Neuronal stem cell (in vitro differentiated cells): ENCODE data around the gene CNNM1.

Source experiments
- DNase-seq: peaks from one replicate; pipeline ENCODE4 v3.0.0-alpha.2; 2013; ENCODE audit warnings: low spot score
- H2AFZ ChIP-seq: one replicate; pipeline ENCODE4 v1.6.1; 2013; ENCODE audit warnings: mild to moderate bottlenecking, low read length, inconsistent platforms
- H2AK5ac ChIP-seq: 2 replicates; pipeline ENCODE4 v1.6.1; 2013; ENCODE audit warnings: low read depth, mild to moderate bottlenecking, inconsistent platforms, low read length, moderate library complexity, mixed read lengths
- H2BK120ac ChIP-seq: 2 replicates; pipeline ENCODE4 v1.6.1; 2013; ENCODE audit warnings: low read depth, mild to moderate bottlenecking, inconsistent platforms, low read length, moderate library complexity, mixed read lengths
- H2BK12ac ChIP-seq: one replicate; pipeline ENCODE4 v1.6.1; 2013; ENCODE audit warnings: low read length, inconsistent platforms
- H2BK15ac ChIP-seq: 2 replicates; pipeline ENCODE4 v1.6.1; 2013; ENCODE audit warnings: mild to moderate bottlenecking, low read length, inconsistent platforms, mixed read lengths
- H2BK5ac ChIP-seq: one replicate; pipeline ENCODE4 v1.6.1; 2013; ENCODE audit warnings: inconsistent platforms, mild to moderate bottlenecking, low read length, moderate library complexity
- H3K14ac ChIP-seq: one replicate; pipeline ENCODE4 v1.6.1; 2013; ENCODE audit warnings: low read length, inconsistent platforms
- H3K18ac ChIP-seq: 2 replicates; pipeline ENCODE4 v1.6.1; 2013; ENCODE audit warnings: low read length, inconsistent platforms
- H3K23ac ChIP-seq: 2 replicates; pipeline ENCODE4 v1.6.1; 2013; ENCODE audit warnings: low read depth, mild to moderate bottlenecking, mixed read lengths, low read length, inconsistent platforms; ENCODE audit not compliant: poor library complexity
- H3K27ac ChIP-seq: replicated peaks from 3 replicates; pipeline ENCODE4 v1.5.1; 2013; ENCODE audit warnings: low read length, inconsistent platforms
- H3K27me3 ChIP-seq, 3 experiments: 2 replicates each; pipeline ENCODE4 v1.6.1; 2013; ENCODE audit warnings: low read length in 3 of 3, mild to moderate bottlenecking in 2 of 3, inconsistent platforms in 1 of 3, low read depth in 1 of 3, mixed read lengths in 1 of 3, moderate library complexity in 1 of 3; ENCODE audit not compliant: control insufficient read depth in 3 of 3, insufficient read depth in 3 of 3
- H3K36me3 ChIP-seq, 2 donors: replicated peaks in 1 of 2; 2 replicates each; pipeline ENCODE4 v1.6.1; 2013; ENCODE audit warnings: low read length in 2 of 2; ENCODE audit not compliant: control insufficient read depth in 2 of 2, insufficient read depth in 2 of 2
- H3K4ac ChIP-seq: 2 replicates; pipeline ENCODE4 v1.6.1; 2013; ENCODE audit warnings: inconsistent platforms, mild to moderate bottlenecking, low read length, moderate library complexity
- H3K4me1 ChIP-seq, 2 donors: 1 replicate in 1 of 2; 2 replicates in 1 of 2; pipeline ENCODE4 v1.6.1; 2013; ENCODE audit warnings: low read length in 2 of 2, low read depth in 1 of 2; ENCODE audit not compliant: control insufficient read depth in 2 of 2, insufficient read depth in 1 of 2
- H3K4me2 ChIP-seq: one replicate; pipeline ENCODE4 v1.6.1; 2013; ENCODE audit warnings: mild to moderate bottlenecking, low read length, inconsistent platforms; ENCODE audit not compliant: insufficient read depth, poor library complexity, severe bottlenecking
- H3K4me3 ChIP-seq, 2 donors: 2 replicates each; pipeline ENCODE4 v1.5.1; 2013; ENCODE audit warnings: low read length in 2 of 2, mild to moderate bottlenecking in 2 of 2, inconsistent platforms in 1 of 2, moderate library complexity in 1 of 2
- H3K79me1 ChIP-seq: one replicate; pipeline ENCODE4 v1.6.1; 2013; ENCODE audit warnings: low read depth, mild to moderate bottlenecking, inconsistent platforms, low read length, moderate library complexity
- H3K9ac ChIP-seq: one replicate; pipeline ENCODE4 v1.6.1; 2013; ENCODE audit warnings: mild to moderate bottlenecking, low read depth, low read length, inconsistent platforms; ENCODE audit not compliant: poor library complexity
- H3K9me3 ChIP-seq, 2 donors: replicated peaks in 1 of 2; 2 replicates each; pipeline versions ENCODE3 to v1.6.1; 2013; ENCODE audit warnings: low read length in 2 of 2, mild to moderate bottlenecking in 2 of 2, inconsistent platforms in 1 of 2, low read depth in 1 of 2, mixed read lengths in 1 of 2, moderate library complexity in 1 of 2; ENCODE audit not compliant: control insufficient read depth in 2 of 2, insufficient read depth in 1 of 2
- H4K8ac ChIP-seq: one replicate; pipeline ENCODE4 v1.6.1; 2013; ENCODE audit warnings: low read depth, mild to moderate bottlenecking, inconsistent platforms, low read length, moderate library complexity
- H4K91ac ChIP-seq: one replicate; pipeline ENCODE4 v1.6.1; 2013; ENCODE audit warnings: low read length, low read depth, mild to moderate bottlenecking, inconsistent platforms; ENCODE audit not compliant: poor library complexity
- WGBS, 2 donors: extraction: QIAGEN DNeasy Blood & Tissue Kit; methylation state at CpG; one replicate each; pipeline ENCODE4 v1.1.7; 2013; ENCODE audit warnings: missing lambda C conversion rate in 2 of 2, mixed read lengths in 1 of 2; ENCODE audit not compliant: insufficient read length in 2 of 2, insufficient replicate concordance in 1 of 2; ENCODE audit errors: extremely low coverage in 2 of 2; 5-methylcytosine and 5-hydroxymethylcytosine counted together

The CNNM1 gene

DNA sequence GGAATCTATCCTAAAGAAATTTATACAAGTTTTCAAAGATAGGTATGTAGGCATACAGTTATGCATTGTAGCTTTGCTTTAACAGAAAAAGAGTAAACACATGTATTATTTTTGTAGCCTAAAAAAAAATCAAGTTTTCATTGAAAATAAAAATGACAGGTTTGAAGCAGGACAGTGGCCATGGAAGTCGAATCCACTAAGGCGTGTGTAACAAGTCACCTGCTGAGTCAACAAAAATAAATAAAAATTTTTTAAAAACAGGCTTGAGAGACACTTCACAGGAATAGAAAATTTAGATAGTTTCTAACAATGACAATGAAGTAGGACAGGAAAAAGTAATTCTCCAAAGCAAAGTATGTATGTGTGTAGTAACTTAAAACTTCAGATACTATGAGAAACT lies 109.7 kb downstream of the CNNM1 start:
- no peak overlapping the region for H2AK5ac ChIP-seq

DNA sequence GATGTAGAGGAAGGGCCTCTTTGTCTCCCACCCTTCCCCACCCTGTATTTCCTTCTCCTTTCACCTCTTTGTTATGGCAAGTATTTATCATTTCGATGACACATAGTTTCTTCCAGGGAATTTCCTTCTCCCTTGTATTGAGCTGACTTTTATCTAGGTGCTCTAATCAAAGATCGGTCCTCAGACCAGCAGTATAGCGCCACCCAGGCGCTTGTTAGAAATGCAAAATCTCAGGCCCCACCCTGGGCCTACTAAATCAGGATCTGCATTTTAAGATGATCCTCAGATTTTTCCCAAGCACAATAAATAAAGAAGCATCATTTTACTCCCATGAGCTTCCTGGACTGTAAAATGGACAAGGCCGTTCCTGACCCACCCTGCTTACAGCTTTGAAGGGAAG lies 113.2 kb downstream of the CNNM1 start:
- Histone ChIP-seq H3K14ac (no peak overlapping the region), H3K79me1 (no peaks in the 10 kb centered on the region), H2AFZ (no peak overlapping the region), H2AK5ac (no peak overlapping the region), H3K4me2 (no peak overlapping the region), H2BK15ac (no peak overlapping the region), H3K4ac (no peak overlapping the region), H3K27me3 (peaks cover 0 to 20% (median 1%) of the 10 kb centered on the region in 3 experiments), H3K4me3 (no peak overlapping the region), H3K36me3 (peaks cover 0 to 6% of the 10 kb centered on the region in 2 donors), H3K4me1 (no peaks in the 10 kb centered on the region), H2BK12ac (no peak overlapping the region), H2BK120ac (no peak overlapping the region), H4K91ac (no peak overlapping the region), H3K9ac (no peak overlapping the region), H3K9me3 (no peaks in the 10 kb centered on the region), H3K27ac (no peak overlapping the region), H3K23ac (no peak overlapping the region), H2BK5ac (no peak overlapping the region), H4K8ac (no peak overlapping the region), H3K18ac (no peak overlapping the region)
- no CpG with 5 or more reads among the region's 5 CpGs for WGBS, 2 donors
- no peak for DNase-seq

More for the DNA sequence above, 109.7 kb downstream of the CNNM1 start:
- Histone ChIP-seq H3K79me1 (no peaks in the 10 kb centered on the region), H3K4me3 (no peak overlapping the region), H3K4me2 (no peak overlapping the region), H2BK5ac (no peak overlapping the region), H3K9ac (no peak overlapping the region), H3K36me3 (peaks cover 0 to 12% of the 10 kb centered on the region in 2 donors), H2AFZ (no peak overlapping the region), H3K14ac (no peak overlapping the region), H3K9me3 (no peaks in the 10 kb centered on the region), H3K4me1 (no peaks in the 10 kb centered on the region), H3K27ac (no peak overlapping the region), H3K23ac (no peak overlapping the region), H3K18ac (no peak overlapping the region), H2BK15ac (no peak overlapping the region), H3K4ac (no peak overlapping the region), H3K27me3 (no peaks in the 10 kb centered on the region), H4K8ac (no peak overlapping the region), H2BK120ac (no peak overlapping the region), H2BK12ac (no peak overlapping the region), H4K91ac (no peak overlapping the region)
- no CpG with 5 or more reads among the region's 2 CpGs for WGBS, 2 donors
- DNase-seq: no peak

DNA sequence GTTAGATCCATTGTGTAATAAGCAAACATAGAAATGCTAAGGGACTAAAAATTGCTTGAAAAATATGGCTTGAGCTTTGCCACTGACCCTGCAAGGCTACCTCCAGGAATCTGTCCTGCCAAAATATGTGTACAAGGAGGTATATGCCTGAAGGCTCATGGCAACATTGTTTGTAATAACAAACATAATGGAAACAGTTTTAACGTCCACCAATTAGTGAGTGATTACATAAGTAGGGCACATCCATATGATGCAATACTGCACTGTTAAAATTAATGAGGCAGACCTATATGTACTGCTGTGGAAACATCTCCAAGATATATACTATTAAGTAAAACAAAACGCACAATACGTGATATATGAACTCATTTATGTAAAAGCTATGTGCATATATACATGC lies 114.3 kb downstream of the CNNM1 start:
- no peak overlapping the region for H3K14ac ChIP-seq
- H3K4ac ChIP-seq: no peak overlapping the region
- H3K27me3 ChIP-seq: peaks cover 0 to 26% (median 2%) of the 10 kb centered on the region in 3 experiments
- no peaks in the 10 kb centered on the region for H3K36me3 ChIP-seq
- H3K4me1 ChIP-seq: no peaks in the 10 kb centered on the region
- H2BK12ac ChIP-seq: no peak overlapping the region
- DNase-seq: no peak
- H3K79me1 ChIP-seq: no peaks in the 10 kb centered on the region
- no peak overlapping the region for H4K91ac ChIP-seq
- H2BK5ac ChIP-seq: no peak overlapping the region
- H3K9me3 ChIP-seq: no peaks in the 10 kb centered on the region
- no peak overlapping the region for H2AFZ ChIP-seq
- no peak overlapping the region for H3K18ac ChIP-seq
- H2BK120ac ChIP-seq: no peak overlapping the region
- H3K4me3 ChIP-seq: no peak overlapping the region
- no peak overlapping the region for H3K27ac ChIP-seq
- H3K4me2 ChIP-seq: no peak overlapping the region
- H2BK15ac ChIP-seq: no peak overlapping the region
- WGBS, 2 donors: no CpG with 5 or more reads among the region's 3 CpGs
- no peak overlapping the region for H3K9ac ChIP-seq
- no peak overlapping the region for H4K8ac ChIP-seq
- no peak overlapping the region for H2AK5ac ChIP-seq
- no peak overlapping the region for H3K23ac ChIP-seq
